Measurements from ENCODE around the gene ARHGAP6.

DNA sequence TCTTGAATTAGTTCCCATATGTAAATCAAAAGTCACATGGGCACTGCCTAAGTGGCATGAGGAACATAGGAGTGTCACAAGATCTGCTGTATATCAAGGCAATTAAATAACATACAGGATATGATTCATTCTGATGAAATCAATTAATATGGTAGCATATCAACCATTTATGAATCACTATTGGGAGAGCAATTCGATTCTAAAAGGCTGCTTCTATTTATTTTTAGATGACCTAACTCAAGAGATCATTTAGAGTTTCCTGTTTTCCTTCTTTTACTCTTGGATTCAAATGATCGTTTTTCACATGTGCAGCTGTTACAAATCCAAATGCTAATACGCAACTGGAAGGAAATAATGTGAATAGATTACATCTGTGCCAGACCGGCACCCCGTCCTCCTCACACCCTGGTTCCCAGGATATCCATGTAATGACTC, 472.7 kb downstream of the ARHGAP6 start:
- TF ChIP-seq POLR2A (IDR thresholded peaks at IDR 0.05) = no peak
- TF ChIP-seq, protein P1, sequence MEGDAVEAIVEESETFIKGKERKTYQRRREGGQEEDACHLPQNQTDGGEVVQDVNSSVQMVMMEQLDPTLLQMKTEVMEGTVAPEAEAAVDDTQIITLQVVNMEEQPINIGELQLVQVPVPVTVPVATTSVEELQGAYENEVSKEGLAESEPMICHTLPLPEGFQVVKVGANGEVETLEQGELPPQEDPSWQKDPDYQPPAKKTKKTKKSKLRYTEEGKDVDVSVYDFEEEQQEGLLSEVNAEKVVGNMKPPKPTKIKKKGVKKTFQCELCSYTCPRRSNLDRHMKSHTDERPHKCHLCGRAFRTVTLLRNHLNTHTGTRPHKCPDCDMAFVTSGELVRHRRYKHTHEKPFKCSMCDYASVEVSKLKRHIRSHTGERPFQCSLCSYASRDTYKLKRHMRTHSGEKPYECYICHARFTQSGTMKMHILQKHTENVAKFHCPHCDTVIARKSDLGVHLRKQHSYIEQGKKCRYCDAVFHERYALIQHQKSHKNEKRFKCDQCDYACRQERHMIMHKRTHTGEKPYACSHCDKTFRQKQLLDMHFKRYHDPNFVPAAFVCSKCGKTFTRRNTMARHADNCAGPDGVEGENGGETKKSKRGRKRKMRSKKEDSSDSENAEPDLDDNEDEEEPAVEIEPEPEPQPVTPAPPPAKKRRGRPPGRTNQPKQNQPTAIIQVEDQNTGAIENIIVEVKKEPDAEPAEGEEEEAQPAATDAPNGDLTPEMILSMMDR (IDR thresholded peaks at IDR 0.05) = no peak

All from Peyer's patch (tissue), 4 donors.